SW480 (cell line): ENCODE results near the gene MCM3AP.

Experiments
- DNase-seq: peaks from one replicate; pipeline ENCODE4 v3.0.0-alpha.2; 2016; ENCODE audit warnings: low spot score

Gene MCM3AP

GRCh38 chr21:46273341-46273740 is 12.1 kb downstream of the MCM3AP start:
- no peak for DNase-seq

GRCh38 chr21:46269466-46269865 is 15.9 kb downstream of the MCM3AP start:
- no peak for DNase-seq

GRCh38 chr21:46268371-46268770 is 17.0 kb downstream of the MCM3AP start:
- no peak for DNase-seq

- no peak for DNase-seq
Observed at GRCh38 chr21:46266946-46267345, 18.5 kb downstream of the MCM3AP start.

GRCh38 chr21:46265736-46266525 is 19.5 kb downstream of the MCM3AP start:
- no peak for DNase-seq

- DNase-seq = no peak
Observed at GRCh38 chr21:46264690-46265144, 20.7 kb downstream of the MCM3AP start.

- no peak for DNase-seq
Observed at GRCh38 chr21:46264046-46264689, 21.2 kb downstream of the MCM3AP start.

GRCh38 chr21:46256501-46256994 is 28.9 kb downstream of the MCM3AP start:
- no peak for DNase-seq

- DNase-seq = no peak
Observed at GRCh38 chr21:46255758-46256337, 29.6 kb downstream of the MCM3AP start.

GRCh38 chr21:46255166-46255565 is 30.2 kb downstream of the MCM3AP start:
- DNase-seq = no peak

GRCh38 chr21:46254208-46254975 is 31.0 kb downstream of the MCM3AP start:
- DNase-seq = no peak

- no peak for DNase-seq
Observed at GRCh38 chr21:46253610-46254124, 31.7 kb downstream of the MCM3AP start.

GRCh38 chr21:46252840-46253239 is 32.6 kb downstream of the MCM3AP start:
- no peak for DNase-seq

GRCh38 chr21:46250146-46250725 is 35.2 kb downstream of the MCM3AP start:
- no peak for DNase-seq

- no peak for DNase-seq
Observed at GRCh38 chr21:46248827-46249226, 36.6 kb downstream of the MCM3AP start.

- DNase-seq = no peak
Observed at GRCh38 chr21:46248422-46248782, 37.0 kb downstream of the MCM3AP start.

- no peak for DNase-seq
Observed at GRCh38 chr21:46247699-46248421, 37.6 kb downstream of the MCM3AP start.

GRCh38 chr21:46246345-46246744 is 39.1 kb downstream of the MCM3AP start:
- no peak for DNase-seq

- no peak for DNase-seq
Observed at GRCh38 chr21:46245213-46245915, 40.0 kb downstream of the MCM3AP start.

GRCh38 chr21:46244602-46245001 is 40.8 kb downstream of the MCM3AP start:
- no peak for DNase-seq
